ENCODE results near the gene LMCD1. TPM values are rescaled to one million over a fixed set of nuclear protein-coding genes. Genes with fewer than 3 reads are reported as not detected.

LMCD1 gene
- total and polyA plus RNA-seq, 2 donors (not counting 1 experiment from before 2014, with no cell fraction given) = 1.4 to 4.9 TPM

DNA sequence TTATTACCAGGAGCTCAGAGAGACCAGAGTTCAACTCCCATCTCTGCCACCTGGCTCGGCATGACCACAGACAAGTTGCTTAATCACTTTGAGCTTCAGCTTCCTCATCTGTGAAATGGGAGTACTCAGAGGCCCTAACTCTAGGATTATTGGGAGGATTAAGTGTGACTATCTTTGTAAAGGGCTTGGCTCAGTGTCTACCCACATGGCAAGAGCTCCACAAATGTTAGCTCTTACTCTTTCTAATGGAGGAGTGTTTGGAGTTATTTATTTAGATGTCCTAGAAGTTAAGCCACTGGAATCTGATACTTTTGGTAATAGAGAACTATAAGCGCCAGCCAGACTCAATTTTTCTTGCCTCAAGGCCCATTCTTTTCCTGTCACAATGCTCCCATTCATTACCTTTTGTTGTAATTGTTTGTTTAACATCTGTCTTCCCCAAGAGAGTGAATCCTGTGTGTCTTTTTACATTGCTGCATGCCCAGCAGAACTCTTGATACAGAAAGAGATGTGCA is 12.3 kb upstream of the LMCD1 start:
- no peaks in the 10 kb centered on the region for H3K4me1 ChIP-seq (ENCODE audit: control insufficient read depth in 2 of 2, insufficient read depth in 2 of 2, low read length in 2 of 2)
- H4K20me1 ChIP-seq (ENCODE audit: control insufficient read depth, insufficient read depth, low read length, poor library complexity, severe bottlenecking) = no peaks in the 10 kb centered on the region
- POLR2A ChIA-PET = no interaction called here
- Mint-ChIP-seq H3K4me3 (no peak overlapping the region), H3K27ac (no peak overlapping the region), H3K4me1 (no peaks in the 10 kb centered on the region), H3K9me3 (ENCODE audit: insufficient read depth) (no peaks in the 10 kb centered on the region), H3K27me3 (peaks cover 9% of the 10 kb centered on the region)
- H3K36me3 ChIP-seq (replicated peaks in 1 of 2; ENCODE audit: control extremely low read depth in 1 of 2, control insufficient read depth in 1 of 2, extremely low read depth in 1 of 2, insufficient read depth in 2 of 2, low read length in 1 of 2) = no peaks in the 10 kb centered on the region
- no peak for DNase-seq
- H3K79me2 ChIP-seq (ENCODE audit: control insufficient read depth, insufficient read depth, low read length) = no peaks in the 10 kb centered on the region
- H3K4me3 ChIP-seq (ENCODE audit: control extremely low read depth in 1 of 5, extremely low read depth in 1 of 5, insufficient read depth in 1 of 5, low read depth in 2 of 5, low read length in 4 of 5) = no peak overlapping the region
- no peak overlapping the region for H3K27ac ChIP-seq (ENCODE audit: low read length in 2 of 2)
- no peak for ATAC-seq (ENCODE audit: low read depth)
- H3K9me3 ChIP-seq (ENCODE audit: control extremely low read depth in 1 of 3, control insufficient read depth in 2 of 3, insufficient read depth in 1 of 3, low read length in 2 of 3) = no peaks in the 10 kb centered on the region
- no peak overlapping the region for H2AFZ ChIP-seq (ENCODE audit: insufficient read depth, low read depth, low read length, poor library complexity, severe bottlenecking)
- no peak overlapping the region for H3K4me2 ChIP-seq (replicated peaks; ENCODE audit: low read depth, low read length, poor library complexity, severe bottlenecking)
- WGBS (ENCODE audit: insufficient coverage) = no CpG with 5 or more reads among the region's 2 CpGs
- no peak for TF ChIP-seq EZH2 (IDR thresholded peaks at IDR 0.05; ENCODE audit: borderline replicate concordance, insufficient read depth, low read depth, low read length, poor library complexity, severe bottlenecking)
- TF ChIP-seq, protein P1, sequence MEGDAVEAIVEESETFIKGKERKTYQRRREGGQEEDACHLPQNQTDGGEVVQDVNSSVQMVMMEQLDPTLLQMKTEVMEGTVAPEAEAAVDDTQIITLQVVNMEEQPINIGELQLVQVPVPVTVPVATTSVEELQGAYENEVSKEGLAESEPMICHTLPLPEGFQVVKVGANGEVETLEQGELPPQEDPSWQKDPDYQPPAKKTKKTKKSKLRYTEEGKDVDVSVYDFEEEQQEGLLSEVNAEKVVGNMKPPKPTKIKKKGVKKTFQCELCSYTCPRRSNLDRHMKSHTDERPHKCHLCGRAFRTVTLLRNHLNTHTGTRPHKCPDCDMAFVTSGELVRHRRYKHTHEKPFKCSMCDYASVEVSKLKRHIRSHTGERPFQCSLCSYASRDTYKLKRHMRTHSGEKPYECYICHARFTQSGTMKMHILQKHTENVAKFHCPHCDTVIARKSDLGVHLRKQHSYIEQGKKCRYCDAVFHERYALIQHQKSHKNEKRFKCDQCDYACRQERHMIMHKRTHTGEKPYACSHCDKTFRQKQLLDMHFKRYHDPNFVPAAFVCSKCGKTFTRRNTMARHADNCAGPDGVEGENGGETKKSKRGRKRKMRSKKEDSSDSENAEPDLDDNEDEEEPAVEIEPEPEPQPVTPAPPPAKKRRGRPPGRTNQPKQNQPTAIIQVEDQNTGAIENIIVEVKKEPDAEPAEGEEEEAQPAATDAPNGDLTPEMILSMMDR (IDR thresholded peaks at IDR 0.05) = no peak
- intact Hi-C loops (cut with micrococcal nuclease) = no loop called here
- no peak overlapping the region for H3K9ac ChIP-seq (ENCODE audit: low read length)
- CTCF ChIA-PET = no interaction called here
- H3K27me3 ChIP-seq (replicated peaks in 1 of 4; ENCODE audit: control extremely low read depth in 1 of 4, control insufficient read depth in 3 of 4, insufficient read depth in 4 of 4, low read length in 3 of 4) = peaks cover 0 to under 1% (median 0%) of the 10 kb centered on the region in 4 experiments

DNA sequence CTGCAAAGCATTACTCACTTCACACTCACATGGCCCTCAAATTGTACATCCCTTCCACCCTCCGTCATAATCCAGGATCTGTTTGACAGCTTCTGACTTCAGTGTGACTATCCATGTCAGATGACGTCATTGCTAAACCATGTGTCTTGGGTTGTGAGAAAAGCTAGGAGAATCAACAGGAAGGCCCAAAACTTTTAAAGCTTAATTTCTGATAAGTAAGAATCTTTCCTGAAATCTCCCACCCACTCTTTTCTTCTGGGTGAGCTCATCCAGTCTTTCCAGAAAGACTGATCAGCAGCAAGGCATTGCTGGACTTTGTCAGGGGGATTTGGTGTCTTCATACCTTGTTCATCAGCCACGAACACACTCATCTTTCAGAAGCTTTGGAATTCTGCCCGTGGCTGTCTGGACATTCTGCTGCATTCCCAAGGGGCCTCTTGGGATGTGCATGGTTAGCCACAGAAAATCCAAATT is 11.5 kb upstream of the LMCD1 start:
- H3K27me3 ChIP-seq (replicated peaks in 1 of 4; ENCODE audit: control extremely low read depth in 1 of 4, control insufficient read depth in 3 of 4, insufficient read depth in 4 of 4, low read length in 3 of 4) = peaks cover 0 to 2% (median 0%) of the 10 kb centered on the region in 4 experiments
- DNase-seq (no peak), ATAC-seq (ENCODE audit: low read depth) (no peak)
- intact Hi-C loops (cut with micrococcal nuclease) = no loop called here
- Mint-ChIP-seq H3K9me3 (ENCODE audit: insufficient read depth) (no peaks in the 10 kb centered on the region), H3K27ac (no peak overlapping the region), H3K27me3 (peaks cover 9% of the 10 kb centered on the region), H3K4me1 (no peaks in the 10 kb centered on the region), H3K4me3 (no peak overlapping the region)
- no peaks in the 10 kb centered on the region for H3K79me2 ChIP-seq (ENCODE audit: control insufficient read depth, insufficient read depth, low read length)
- 90% methylated on average over 2 of the region's 4 CpGs for WGBS (ENCODE audit: insufficient coverage)
- POLR2A ChIA-PET = no interaction called here
- no peak overlapping the region for H2AFZ ChIP-seq (ENCODE audit: insufficient read depth, low read depth, low read length, poor library complexity, severe bottlenecking)
- CTCF ChIA-PET = no interaction called here
- no peaks in the 10 kb centered on the region for H3K4me1 ChIP-seq (ENCODE audit: control insufficient read depth in 2 of 2, insufficient read depth in 2 of 2, low read length in 2 of 2)
- H3K4me3 ChIP-seq (ENCODE audit: control extremely low read depth in 1 of 5, extremely low read depth in 1 of 5, insufficient read depth in 1 of 5, low read depth in 2 of 5, low read length in 4 of 5) = no peak overlapping the region
- TF ChIP-seq, protein P1 (IDR thresholded peaks at IDR 0.05) = no peak
- no peak for TF ChIP-seq EZH2 (IDR thresholded peaks at IDR 0.05; ENCODE audit: borderline replicate concordance, insufficient read depth, low read depth, low read length, poor library complexity, severe bottlenecking)
- no peaks in the 10 kb centered on the region for H4K20me1 ChIP-seq (ENCODE audit: control insufficient read depth, insufficient read depth, low read length, poor library complexity, severe bottlenecking)
- no peaks in the 10 kb centered on the region for H3K9me3 ChIP-seq (ENCODE audit: control extremely low read depth in 1 of 3, control insufficient read depth in 2 of 3, insufficient read depth in 1 of 3, low read length in 2 of 3)
- H3K9ac ChIP-seq (ENCODE audit: low read length) = no peak overlapping the region
- no peak overlapping the region for H3K4me2 ChIP-seq (replicated peaks; ENCODE audit: low read depth, low read length, poor library complexity, severe bottlenecking)
- no peak overlapping the region for H3K27ac ChIP-seq (ENCODE audit: low read length in 2 of 2)
- no peaks in the 10 kb centered on the region for H3K36me3 ChIP-seq (replicated peaks in 1 of 2; ENCODE audit: control extremely low read depth in 1 of 2, control insufficient read depth in 1 of 2, extremely low read depth in 1 of 2, insufficient read depth in 2 of 2, low read length in 1 of 2)
